Chondrocyte (in vitro differentiated cells): ENCODE measurements around the gene FOXP1. TPM values are rescaled to one million over a fixed set of nuclear protein-coding genes. Genes with fewer than 3 reads are reported as not detected.

Source experiments
- DNase-seq: peaks from one replicate; pipeline ENCODE4 v3.0.0; 2021; ENCODE audit warnings: mixed read lengths, low spot score
- H3K27ac Mint-ChIP-seq: one replicate; pipeline ENCODE4 v1.8.0; 2021; ENCODE audit warnings: mild to moderate bottlenecking, moderate library complexity, mixed read lengths; ENCODE audit not compliant: unreplicated experiment
- H3K27me3 Mint-ChIP-seq: 2 replicates; pipeline ENCODE4 v1.8.0; 2021; ENCODE audit warnings: low read depth, mixed read lengths
- H3K36me3 Mint-ChIP-seq: 2 replicates; pipeline ENCODE4 v1.8.0; 2021; ENCODE audit warnings: low read depth, mixed read lengths
- H3K4me1 Mint-ChIP-seq: 2 replicates; pipeline ENCODE4 v1.8.0; 2021; ENCODE audit warnings: low read depth, mild to moderate bottlenecking, mixed read lengths
- H3K4me3 Mint-ChIP-seq: one replicate; pipeline ENCODE4 v1.8.0; 2021; ENCODE audit warnings: mild to moderate bottlenecking, moderate library complexity, mixed read lengths; ENCODE audit not compliant: unreplicated experiment
- H3K9me3 Mint-ChIP-seq: 2 replicates; pipeline ENCODE4 v1.8.0; 2021; ENCODE audit warnings: low read depth, mixed read lengths
- total RNA-seq: library from RNA; stranded (reverse); gene quantifications from 3 replicates; pipeline ENCODE4 v1.2.1, GENCODE V29; 2021
- TF ChIP-seq, protein P1 (sequence below): fragments of 200-600 bp; sonication (generic); IDR thresholded peaks from 2 replicates; pipeline ENCODE4 v1.5.0; 2021; ENCODE audit warnings: antibody characterized with exemption, mild to moderate bottlenecking, moderate library complexity

The FOXP1 gene
- total RNA-seq, 1 donor from 2014 or later, result 206 TPM

DNA sequence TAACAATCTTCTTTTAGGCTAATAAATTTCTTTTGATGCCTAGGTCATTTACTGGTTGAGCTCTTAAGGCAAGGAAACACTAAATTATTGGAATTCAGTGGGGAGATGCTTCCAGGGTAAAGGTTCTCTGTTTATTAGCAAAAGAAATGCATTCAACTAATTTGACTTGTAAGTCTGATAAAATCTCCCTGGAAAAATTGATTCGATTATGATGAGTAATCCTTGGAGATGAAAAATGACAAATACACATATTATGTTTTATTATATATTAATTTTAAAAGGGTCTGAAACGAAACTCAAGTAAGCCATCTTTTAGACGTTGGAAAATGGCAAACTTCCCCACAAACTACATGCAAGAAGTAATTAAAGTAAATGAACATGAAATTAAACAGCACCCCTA, 328.0 kb downstream of the FOXP1 start:
- Mint-ChIP-seq H3K4me3 (no peak overlapping the region), H3K36me3 (no peaks in the 10 kb centered on the region), H3K4me1 (peaks cover 54% of the 10 kb centered on the region), H3K27ac (no peak overlapping the region), H3K9me3 (no peaks in the 10 kb centered on the region), H3K27me3 (no peaks in the 10 kb centered on the region)
- TF ChIP-seq, protein P1, sequence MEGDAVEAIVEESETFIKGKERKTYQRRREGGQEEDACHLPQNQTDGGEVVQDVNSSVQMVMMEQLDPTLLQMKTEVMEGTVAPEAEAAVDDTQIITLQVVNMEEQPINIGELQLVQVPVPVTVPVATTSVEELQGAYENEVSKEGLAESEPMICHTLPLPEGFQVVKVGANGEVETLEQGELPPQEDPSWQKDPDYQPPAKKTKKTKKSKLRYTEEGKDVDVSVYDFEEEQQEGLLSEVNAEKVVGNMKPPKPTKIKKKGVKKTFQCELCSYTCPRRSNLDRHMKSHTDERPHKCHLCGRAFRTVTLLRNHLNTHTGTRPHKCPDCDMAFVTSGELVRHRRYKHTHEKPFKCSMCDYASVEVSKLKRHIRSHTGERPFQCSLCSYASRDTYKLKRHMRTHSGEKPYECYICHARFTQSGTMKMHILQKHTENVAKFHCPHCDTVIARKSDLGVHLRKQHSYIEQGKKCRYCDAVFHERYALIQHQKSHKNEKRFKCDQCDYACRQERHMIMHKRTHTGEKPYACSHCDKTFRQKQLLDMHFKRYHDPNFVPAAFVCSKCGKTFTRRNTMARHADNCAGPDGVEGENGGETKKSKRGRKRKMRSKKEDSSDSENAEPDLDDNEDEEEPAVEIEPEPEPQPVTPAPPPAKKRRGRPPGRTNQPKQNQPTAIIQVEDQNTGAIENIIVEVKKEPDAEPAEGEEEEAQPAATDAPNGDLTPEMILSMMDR, result no peak
- DNase-seq, result no peak

DNA sequence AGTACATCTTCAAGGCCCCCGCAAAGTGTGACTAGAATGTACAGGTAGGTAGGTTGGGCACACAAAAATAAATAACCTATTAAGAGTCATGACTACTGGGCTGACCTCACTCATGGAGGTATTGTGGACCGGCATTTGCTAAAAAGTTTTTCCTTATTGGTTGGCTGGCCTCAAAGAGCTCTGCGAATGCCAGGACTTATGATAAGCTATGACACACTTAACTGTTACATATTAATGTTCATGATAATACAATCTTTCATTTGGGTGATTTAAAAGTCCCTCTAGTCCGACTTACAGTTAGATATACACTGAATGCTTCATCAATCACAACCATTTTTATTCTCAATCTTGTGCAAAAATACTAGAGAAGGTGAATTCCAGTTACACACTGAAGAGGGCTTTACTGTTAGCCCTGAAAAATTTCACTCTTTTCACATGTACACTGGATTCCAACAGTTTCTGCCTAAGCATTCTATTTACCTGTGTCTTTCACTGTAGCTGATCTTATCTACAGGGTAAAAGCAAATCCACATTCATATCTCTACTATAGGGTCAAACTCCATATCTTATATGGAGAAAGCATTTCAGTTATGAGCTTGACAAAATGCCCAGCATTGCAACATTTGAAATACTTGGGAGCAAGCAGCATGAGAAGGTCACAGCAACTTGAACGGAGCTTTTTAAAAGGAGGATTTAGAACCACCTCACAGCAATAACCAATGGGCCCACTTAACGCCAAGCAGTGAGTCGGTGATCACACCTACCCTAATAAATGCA, 329.1 kb downstream of the FOXP1 start:
- no peaks in the 10 kb centered on the region for H3K27me3 Mint-ChIP-seq
- H3K4me1 Mint-ChIP-seq, result peaks cover 57% of the 10 kb centered on the region
- TF ChIP-seq, protein P1, result no peak
- no peaks in the 10 kb centered on the region for H3K36me3 Mint-ChIP-seq
- H3K4me3 Mint-ChIP-seq, result no peak overlapping the region
- H3K9me3 Mint-ChIP-seq, result no peaks in the 10 kb centered on the region
- peak overlapping the region; percentile 57 for H3K27ac Mint-ChIP-seq
- no peak for DNase-seq

DNA sequence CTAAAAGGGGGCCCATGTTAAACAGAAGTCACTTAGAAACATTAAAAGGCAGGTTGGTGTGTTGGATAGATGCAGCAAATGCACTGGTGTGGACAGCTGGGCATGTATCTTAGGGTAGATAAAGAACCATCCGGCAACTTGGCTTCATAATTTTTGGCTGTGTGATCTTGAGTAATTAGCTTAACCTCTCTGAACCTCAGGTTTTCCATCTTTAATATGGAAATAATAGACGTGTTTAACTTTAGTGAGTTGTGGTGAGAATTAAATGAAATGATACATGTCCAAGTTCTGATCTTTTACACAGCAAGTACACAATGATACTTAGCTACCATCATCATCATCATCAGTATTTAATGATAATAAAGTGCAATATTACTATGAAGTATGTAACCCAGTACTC, 330.4 kb downstream of the FOXP1 start:
- Mint-ChIP-seq H3K9me3 (no peaks in the 10 kb centered on the region), H3K27me3 (no peaks in the 10 kb centered on the region), H3K27ac (no peak overlapping the region), H3K36me3 (no peaks in the 10 kb centered on the region), H3K4me1 (peaks cover 57% of the 10 kb centered on the region), H3K4me3 (no peak overlapping the region)
- TF ChIP-seq, protein P1, result no peak
- no peak for DNase-seq

DNA sequence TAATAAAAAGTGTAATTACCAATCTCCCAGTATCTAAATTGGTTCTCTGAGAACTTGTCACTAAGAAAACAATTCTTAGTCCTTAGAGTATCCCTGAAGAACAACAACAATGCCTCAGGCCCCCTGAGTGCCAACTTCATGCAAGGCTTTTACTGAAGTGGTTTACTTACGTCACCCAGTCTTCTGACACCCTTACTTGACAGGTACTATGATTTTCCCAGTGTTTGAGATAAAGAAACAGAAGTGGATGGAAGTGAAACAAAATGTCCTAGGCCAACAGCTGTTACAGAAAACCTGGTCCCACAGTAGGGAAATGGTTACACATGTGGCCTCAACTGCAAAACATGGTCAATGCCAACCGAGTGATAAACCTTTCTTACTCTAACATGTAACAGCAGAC, 331.1 kb downstream of the FOXP1 start:
- Mint-ChIP-seq H3K36me3 (no peaks in the 10 kb centered on the region), H3K4me3 (no peak overlapping the region), H3K4me1 (peaks cover 57% of the 10 kb centered on the region), H3K9me3 (no peaks in the 10 kb centered on the region), H3K27ac (peak overlapping the region; percentile 55), H3K27me3 (no peaks in the 10 kb centered on the region)
- no peak for DNase-seq
- TF ChIP-seq, protein P1, result no peak

DNA sequence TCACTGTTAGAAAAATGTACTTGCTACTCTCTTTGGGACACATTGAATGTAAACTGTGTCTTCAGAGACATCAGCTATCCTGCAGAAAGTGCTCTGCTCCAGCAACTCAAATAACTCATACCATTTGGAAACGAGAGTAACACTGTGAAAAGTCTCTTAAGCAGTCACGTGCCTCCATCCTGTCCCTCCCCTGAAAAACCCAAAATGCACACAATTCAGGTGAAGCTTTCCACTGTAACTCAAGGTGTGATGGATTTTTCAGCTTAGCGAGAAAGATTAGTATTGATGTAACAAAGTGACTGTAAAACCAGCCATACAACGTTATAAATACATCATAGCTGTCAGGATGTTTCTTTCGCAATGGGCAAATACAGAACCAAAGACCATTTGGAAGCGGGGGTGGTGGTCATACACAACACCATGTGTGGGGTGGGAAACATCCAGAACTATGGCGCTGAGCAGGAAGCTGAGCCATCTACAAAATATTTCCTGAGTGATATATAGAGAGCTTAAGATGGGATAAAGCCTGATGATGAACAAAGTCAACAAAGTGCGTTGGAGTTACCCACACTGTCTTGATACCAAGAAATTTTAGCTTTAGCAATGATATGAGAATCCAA, 332.3 kb downstream of the FOXP1 start:
- TF ChIP-seq, protein P1, result no peak
- Mint-ChIP-seq H3K27ac (peak overlapping the region; percentile 55), H3K9me3 (no peaks in the 10 kb centered on the region), H3K4me1 (peaks cover 69% of the 10 kb centered on the region), H3K4me3 (no peak overlapping the region), H3K27me3 (no peaks in the 10 kb centered on the region), H3K36me3 (no peaks in the 10 kb centered on the region)
- DNase-seq, result no peak
